GM12878 (cell line): Measurements from ENCODE around the gene TMEM217. TPM values are rescaled to one million over a fixed set of nuclear protein-coding genes. Genes with fewer than 3 reads are reported as not detected.

Experiments used
- ATAC-seq: fragments of 200-7000 bp; cut with Tn5 transposase; 3 replicates; pipeline ENCODE4 v1.9.1; 2020; ENCODE audit warnings: mild to moderate bottlenecking, moderate library complexity
- BruUV-seq: library from RNA; stranded (reverse); fragments of 400-500 nt; replicated peaks from 2 replicates; lab custom pipeline; 2021; lab: Mats Ljungman, UMichigan
- CTCF ChIA-PET: fragments of 300-600 bp; sonication (Branson Sonifier 250); formaldehyde crosslinking; extraction: SDS; loops from one replicate; lab custom pipeline; 2021; ENCODE audit warnings: inconsistent platforms; lab: Yijun Ruan, JAX
- POLR2A ChIA-PET: fragments of 350-600 bp; formaldehyde crosslinking; extraction: SDS; loops from one replicate; lab custom pipeline; 2021; ENCODE audit warnings: inconsistent platforms; lab: Charles Lee
- RAD21 ChIA-PET: fragments of 300-600 bp; sonication (Branson Sonifier 250); formaldehyde crosslinking; loops from one replicate; lab custom pipeline; 2023; ENCODE audit warnings: antibody characterized with exemption; ENCODE audit not compliant: unreplicated experiment; lab: Charles Lee
- SMC1A ChIA-PET: fragments of 300-600 bp; sonication (Branson Sonifier 250); formaldehyde crosslinking; loops from one replicate; lab custom pipeline; 2023; ENCODE audit not compliant: unreplicated experiment, uncharacterized antibody; lab: Charles Lee
- DNase-seq: peaks from one replicate; pipeline ENCODE4 v3.0.0-alpha.2; 2011; ENCODE audit warnings: low read depth, low spot score
- FAIRE-seq: peaks from 3 replicates; lab custom pipeline; 2011; peaks lifted over from hg19 to GRCh38; lab: Jason Lieb, UNC
- H2AFZ ChIP-seq: 2 replicates; pipeline ENCODE4 v1.6.0; 2011; ENCODE audit warnings: low read depth, low read length, control low read depth; ENCODE audit not compliant: control insufficient read depth
- H3K27ac ChIP-seq: 2 replicates; pipeline ENCODE4 v1.5.1; 2011; ENCODE audit warnings: control low read depth; ENCODE audit not compliant: control insufficient read depth, insufficient read depth
- H3K27me3 ChIP-seq, 2 experiments: replicated peaks in 1 of 2; 2 replicates each; pipeline versions ENCODE4 v1.6.0 to v1.6.1; 2011; ENCODE audit warnings: low read length in 1 of 2; ENCODE audit not compliant: control insufficient read depth in 2 of 2, insufficient read depth in 2 of 2
- H3K36me3 ChIP-seq, 2 experiments: 2 replicates each; pipeline ENCODE4 v1.5.1; 2011; ENCODE audit warnings: low read length in 1 of 2; ENCODE audit not compliant: control insufficient read depth in 2 of 2, insufficient read depth in 2 of 2
- H3K4me1 ChIP-seq: 2 replicates; pipeline ENCODE4 v1.6.1; 2011; ENCODE audit warnings: mild to moderate bottlenecking, low read length, moderate library complexity, mixed read lengths; ENCODE audit not compliant: control insufficient read depth, insufficient read depth
- H3K4me2 ChIP-seq: 2 replicates; pipeline ENCODE4 v1.6.0; 2011; ENCODE audit warnings: control low read depth; ENCODE audit not compliant: control insufficient read depth, insufficient read depth
- H3K4me3 ChIP-seq: fragments of 200-600 bp; sonication (generic); 2 replicates; pipeline ENCODE4 v1.5.1; 2016
- H3K79me2 ChIP-seq: 2 replicates; pipeline ENCODE4 v1.6.0; 2011; ENCODE audit warnings: low read length; ENCODE audit not compliant: control insufficient read depth, insufficient read depth
- H3K9ac ChIP-seq: 2 replicates; pipeline ENCODE4 v1.8.0; 2011; ENCODE audit warnings: low read length, control low read depth, mixed read lengths; ENCODE audit not compliant: control insufficient read depth, insufficient read depth
- H3K9me3 ChIP-seq: replicated peaks from 3 replicates; pipeline ENCODE4 v1.5.1; 2011; ENCODE audit warnings: mild to moderate bottlenecking, low read length; ENCODE audit not compliant: control insufficient read depth, insufficient read depth
- H4K20me1 ChIP-seq: 2 replicates; pipeline ENCODE4 v1.6.0; 2011; ENCODE audit not compliant: control insufficient read depth, insufficient read depth
- WGBS: methylation state at CpG from one replicate; pipeline ENCODE4 v1.1.6; 2016; ENCODE audit warnings: low lambda C conversion rate; ENCODE audit not compliant: insufficient replicate concordance, insufficient coverage; ENCODE audit errors: missing lambda C conversion rate; 5-methylcytosine and 5-hydroxymethylcytosine counted together
- in situ Hi-C: fragments of 300-500 bp; cut with MboI; formaldehyde crosslinking; loops from 9 replicates; pipeline ENCODE4 v1.14.3; 2018; ENCODE audit warnings: mixed read lengths
- intact Hi-C: fragments of 100-400 bp; cut with micrococcal nuclease; formaldehyde crosslinking; loops from one replicate; pipeline ENCODE4 v1.14.2; 2022; ENCODE audit not compliant: unreplicated experiment
- polyA plus RNA-seq, 11 experiments: library from polyadenylated mRNA; depleted of rRNA in 4 of 11; unstranded in 6 of 11; stranded (reverse) in 5 of 11; fragments of >200 nt; fragmentation: Nextera tagmentation in 4 of 11; fragmentation: Illumina TruSeq in 1 of 11; extraction: Ambion mirVana in 4 of 11; extraction: Trizol in 1 of 11; gene quantifications; 1 replicate in 1 of 11; 2 replicates in 10 of 11; pipeline versions ENCODE4 v1.2.1 to v1.2.3, GENCODE V29; 2011 to 2016; ENCODE audit warnings: inconsistent platforms in 2 of 11, missing spikeins in 2 of 11, low read depth in 1 of 11
- total RNA-seq, 4 experiments: library from RNA; depleted of rRNA in 3 of 4; stranded (reverse); fragments of >200 nt in 3 of 4; fragmentation: Illumina TruSeq in 1 of 4; extraction: Trizol in 1 of 4; gene quantifications; 2 replicates each; pipeline versions ENCODE4 v1.2.1 to v1.2.3, GENCODE V29; 2013 to 2021
- TF ChIP-seq, protein P1 (sequence below): fragments of 450-650 bp; IDR thresholded peaks from 2 replicates; pipeline ENCODE4 v1.6.1; 2017; ENCODE audit warnings: mild to moderate bottlenecking, moderate library complexity

Gene TMEM217
- total and polyA plus RNA-seq, 10 of the 15 experiments (the other 5 are each of a cell fraction or from before 2014, with no cell fraction given): 1.3 to 4.5 (median 2.3) TPM

DNA sequence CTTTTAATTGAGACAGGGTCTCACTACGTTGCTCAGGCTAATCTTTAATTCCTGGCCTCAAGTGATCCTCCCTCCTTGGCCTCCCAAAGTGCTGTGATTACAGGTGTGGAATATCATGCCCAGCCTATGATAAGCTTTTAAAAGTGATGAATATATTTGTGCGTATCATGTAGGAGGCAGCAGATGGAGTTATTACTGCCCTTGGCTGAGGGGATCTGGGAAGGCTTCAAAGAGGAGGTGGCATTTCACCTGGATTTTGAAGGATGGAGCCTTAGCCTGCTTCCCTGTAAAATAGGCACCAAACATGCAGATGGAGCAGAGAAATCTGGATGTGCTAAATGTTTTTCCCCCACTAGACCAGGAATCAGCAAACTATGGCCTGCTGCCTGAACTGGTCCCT, 77.9 kb downstream of the TMEM217 start:
- no peak overlapping the region for H3K4me3 ChIP-seq
- H4K20me1 ChIP-seq: no peaks in the 10 kb centered on the region
- CTCF ChIA-PET: interaction anchor here (0.8 to 1.9 kb wide), 4 partner anchors 8 to 162 kb away, joined by 3 to 5 read pairs (median 4); no protein-coding TSS in a partner anchor
- intact Hi-C loops: no loop called here
- no peak for ATAC-seq
- BruUV-seq: no TSS peak
- TF ChIP-seq, protein P1, sequence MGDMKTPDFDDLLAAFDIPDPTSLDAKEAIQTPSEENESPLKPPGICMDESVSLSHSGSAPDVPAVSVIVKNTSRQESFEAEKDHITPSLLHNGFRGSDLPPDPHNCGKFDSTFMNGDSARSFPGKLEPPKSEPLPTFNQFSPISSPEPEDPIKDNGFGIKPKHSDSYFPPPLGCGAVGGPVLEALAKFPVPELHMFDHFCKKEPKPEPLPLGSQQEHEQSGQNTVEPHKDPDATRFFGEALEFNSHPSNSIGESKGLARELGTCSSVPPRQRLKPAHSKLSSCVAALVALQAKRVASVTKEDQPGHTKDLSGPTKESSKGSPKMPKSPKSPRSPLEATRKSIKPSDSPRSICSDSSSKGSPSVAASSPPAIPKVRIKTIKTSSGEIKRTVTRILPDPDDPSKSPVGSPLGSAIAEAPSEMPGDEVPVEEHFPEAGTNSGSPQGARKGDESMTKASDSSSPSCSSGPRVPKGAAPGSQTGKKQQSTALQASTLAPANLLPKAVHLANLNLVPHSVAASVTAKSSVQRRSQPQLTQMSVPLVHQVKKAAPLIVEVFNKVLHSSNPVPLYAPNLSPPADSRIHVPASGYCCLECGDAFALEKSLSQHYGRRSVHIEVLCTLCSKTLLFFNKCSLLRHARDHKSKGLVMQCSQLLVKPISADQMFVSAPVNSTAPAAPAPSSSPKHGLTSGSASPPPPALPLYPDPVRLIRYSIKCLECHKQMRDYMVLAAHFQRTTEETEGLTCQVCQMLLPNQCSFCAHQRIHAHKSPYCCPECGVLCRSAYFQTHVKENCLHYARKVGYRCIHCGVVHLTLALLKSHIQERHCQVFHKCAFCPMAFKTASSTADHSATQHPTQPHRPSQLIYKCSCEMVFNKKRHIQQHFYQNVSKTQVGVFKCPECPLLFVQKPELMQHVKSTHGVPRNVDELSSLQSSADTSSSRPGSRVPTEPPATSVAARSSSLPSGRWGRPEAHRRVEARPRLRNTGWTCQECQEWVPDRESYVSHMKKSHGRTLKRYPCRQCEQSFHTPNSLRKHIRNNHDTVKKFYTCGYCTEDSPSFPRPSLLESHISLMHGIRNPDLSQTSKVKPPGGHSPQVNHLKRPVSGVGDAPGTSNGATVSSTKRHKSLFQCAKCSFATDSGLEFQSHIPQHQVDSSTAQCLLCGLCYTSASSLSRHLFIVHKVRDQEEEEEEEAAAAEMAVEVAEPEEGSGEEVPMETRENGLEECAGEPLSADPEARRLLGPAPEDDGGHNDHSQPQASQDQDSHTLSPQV: no peak
- TF ChIP-seq, all 136 proteins: peak for 0
- Histone ChIP-seq H3K9me3 (no peaks in the 10 kb centered on the region), H3K4me1 (peaks cover 16% of the 10 kb centered on the region), H3K9ac (no peak overlapping the region), H3K4me2 (no peak overlapping the region), H3K27ac (no peak overlapping the region), H3K36me3 (0 out of 4 replicates have a peak, but pooled peaks cover 0 to 3% of the 10 kb centered on the region in 2 experiments), H3K27me3 (no peaks in the 10 kb centered on the region), H3K79me2 (no peaks in the 10 kb centered on the region), H2AFZ (no peak overlapping the region)
- RAD21 ChIA-PET: interaction anchor here (0.7 kb wide), 1 partner anchor 130 kb away, joined by 4 read pairs; no protein-coding TSS in a partner anchor
- POLR2A ChIA-PET: no interaction called here
- SMC1A ChIA-PET: interaction anchor here (1.4 to 3.5 kb wide), 2 partner anchors 8 to 14 kb away, joined by 3 to 13 read pairs; no protein-coding TSS in a partner anchor
- FAIRE-seq: no peak
- in situ Hi-C loops: no loop called here
- 71% methylated on average over 2 of the region's 2 CpGs for WGBS
- DNase-seq: no peak
